ENCODE results near the gene ARRDC3.
"Not testable (repeated sequence)": the region's sequence is repeated elsewhere in the genome, so short reads cannot be mapped to it uniquely, and the experiment has no call there.

ARRDC3 gene

GRCh38 chr5:91409304-91409703 is 26.2 kb upstream of the ARRDC3 start:
- Histone ChIP-seq H3K27ac (ENCODE audit: low read depth, low read length, severe bottlenecking) (no peak overlapping the region), H3K4me1 (ENCODE audit: control insufficient read depth, insufficient read depth, low read length, poor library complexity, severe bottlenecking) (no peaks in the 10 kb centered on the region)
- WGBS, 2 experiments (ENCODE audit: insufficient coverage in 2 of 2): 80 to 100% methylated on average over 1 of the region's 1 CpG

GRCh38 chr5:91408710-91409109 is 25.6 kb upstream of the ARRDC3 start:
- Histone ChIP-seq H3K4me3 (ENCODE audit: extremely low read depth, insufficient read depth, low read length, poor library complexity, severe bottlenecking) (no peak overlapping the region), H3K4me1 (ENCODE audit: control insufficient read depth, insufficient read depth, low read length, poor library complexity, severe bottlenecking) (no peaks in the 10 kb centered on the region), H3K27ac (ENCODE audit: low read depth, low read length, severe bottlenecking) (no peak overlapping the region), H3K9me3 (ENCODE audit: control insufficient read depth, low read length) (no peaks in the 10 kb centered on the region), H3K36me3 (ENCODE audit: control insufficient read depth, insufficient read depth, low read length) (no peaks in the 10 kb centered on the region)

More at GRCh38 chr5:91409304-91409703, 26.2 kb upstream of the ARRDC3 start:
- no peak overlapping the region for H3K4me3 ChIP-seq (ENCODE audit: extremely low read depth, insufficient read depth, low read length, poor library complexity, severe bottlenecking)
- no peaks in the 10 kb centered on the region for H3K9me3 ChIP-seq (ENCODE audit: control insufficient read depth, low read length)
- H3K36me3 ChIP-seq (ENCODE audit: control insufficient read depth, insufficient read depth, low read length): no peaks in the 10 kb centered on the region

- Histone ChIP-seq H3K4me1 (ENCODE audit: control insufficient read depth, insufficient read depth, low read length, poor library complexity, severe bottlenecking) (no peaks in the 10 kb centered on the region), H3K36me3 (ENCODE audit: control insufficient read depth, insufficient read depth, low read length) (no peaks in the 10 kb centered on the region), H3K4me3 (ENCODE audit: extremely low read depth, insufficient read depth, low read length, poor library complexity, severe bottlenecking) (no peak overlapping the region), H3K27ac (ENCODE audit: low read depth, low read length, severe bottlenecking) (no peak overlapping the region), H3K9me3 (ENCODE audit: control insufficient read depth, low read length) (no peaks in the 10 kb centered on the region)
- WGBS, 2 experiments (ENCODE audit: insufficient coverage in 2 of 2): 67 to 82% methylated on average over 1 of the region's 1 CpG
Observed at GRCh38 chr5:91407204-91407603, 24.1 kb upstream of the ARRDC3 start.

GRCh38 chr5:91403438-91403837 is 20.3 kb upstream of the ARRDC3 start:
- Histone ChIP-seq H3K27ac (ENCODE audit: low read depth, low read length, severe bottlenecking) (no peak overlapping the region), H3K9me3 (ENCODE audit: control insufficient read depth, low read length) (no peaks in the 10 kb centered on the region), H3K36me3 (ENCODE audit: control insufficient read depth, insufficient read depth, low read length) (no peaks in the 10 kb centered on the region), H3K4me3 (ENCODE audit: extremely low read depth, insufficient read depth, low read length, poor library complexity, severe bottlenecking) (no peak overlapping the region), H3K4me1 (ENCODE audit: control insufficient read depth, insufficient read depth, low read length, poor library complexity, severe bottlenecking) (no peaks in the 10 kb centered on the region)

GRCh38 chr5:91401175-91401574 is 18.1 kb upstream of the ARRDC3 start:
- Histone ChIP-seq H3K27ac (ENCODE audit: low read depth, low read length, severe bottlenecking) (no peak overlapping the region), H3K4me3 (ENCODE audit: extremely low read depth, insufficient read depth, low read length, poor library complexity, severe bottlenecking) (no peak overlapping the region), H3K4me1 (ENCODE audit: control insufficient read depth, insufficient read depth, low read length, poor library complexity, severe bottlenecking) (no peaks in the 10 kb centered on the region), H3K9me3 (ENCODE audit: control insufficient read depth, low read length) (no peaks in the 10 kb centered on the region), H3K36me3 (ENCODE audit: control insufficient read depth, insufficient read depth, low read length) (no peaks in the 10 kb centered on the region)
- WGBS, 2 experiments (ENCODE audit: insufficient coverage in 2 of 2): 83 to 100% methylated on average over 1 of the region's 2 CpGs

GRCh38 chr5:91397791-91398190 is 14.7 kb upstream of the ARRDC3 start:
- Histone ChIP-seq H3K4me3 (ENCODE audit: extremely low read depth, insufficient read depth, low read length, poor library complexity, severe bottlenecking) (no peak overlapping the region), H3K36me3 (ENCODE audit: control insufficient read depth, insufficient read depth, low read length) (no peaks in the 10 kb centered on the region), H3K4me1 (ENCODE audit: control insufficient read depth, insufficient read depth, low read length, poor library complexity, severe bottlenecking) (no peaks in the 10 kb centered on the region), H3K9me3 (ENCODE audit: control insufficient read depth, low read length) (no peaks in the 10 kb centered on the region), H3K27ac (ENCODE audit: low read depth, low read length, severe bottlenecking) (no peak overlapping the region)

- H3K9me3 ChIP-seq (ENCODE audit: control insufficient read depth, low read length): no peaks in the 10 kb centered on the region
- H3K4me3 ChIP-seq (ENCODE audit: extremely low read depth, insufficient read depth, low read length, poor library complexity, severe bottlenecking): no peak overlapping the region
- H3K4me1 ChIP-seq (ENCODE audit: control insufficient read depth, insufficient read depth, low read length, poor library complexity, severe bottlenecking): no peaks in the 10 kb centered on the region
- no peak overlapping the region for H3K27ac ChIP-seq (ENCODE audit: low read depth, low read length, severe bottlenecking)
- H3K36me3 ChIP-seq (ENCODE audit: control insufficient read depth, insufficient read depth, low read length): no peaks in the 10 kb centered on the region
- WGBS, 2 experiments (ENCODE audit: insufficient coverage in 2 of 2): no CpG with 5 or more reads among the region's 4 CpGs
Observed at GRCh38 chr5:91390268-91390667, 7.2 kb upstream of the ARRDC3 start.

- not testable (repeated sequence) for H3K27ac ChIP-seq (ENCODE audit: low read depth, low read length, severe bottlenecking); H3K4me3 ChIP-seq (ENCODE audit: extremely low read depth, insufficient read depth, low read length, poor library complexity, severe bottlenecking); H3K9me3 ChIP-seq (ENCODE audit: control insufficient read depth, low read length); H3K4me1 ChIP-seq (ENCODE audit: control insufficient read depth, insufficient read depth, low read length, poor library complexity, severe bottlenecking); H3K36me3 ChIP-seq (ENCODE audit: control insufficient read depth, insufficient read depth, low read length)
Observed at GRCh38 chr5:91389555-91389954, 6.4 kb upstream of the ARRDC3 start.

- Histone ChIP-seq H3K9me3 (ENCODE audit: control insufficient read depth, low read length) (no peaks in the 10 kb centered on the region), H3K4me3 (ENCODE audit: extremely low read depth, insufficient read depth, low read length, poor library complexity, severe bottlenecking) (no peak overlapping the region), H3K36me3 (ENCODE audit: control insufficient read depth, insufficient read depth, low read length) (no peaks in the 10 kb centered on the region), H3K4me1 (ENCODE audit: control insufficient read depth, insufficient read depth, low read length, poor library complexity, severe bottlenecking) (no peaks in the 10 kb centered on the region), H3K27ac (ENCODE audit: low read depth, low read length, severe bottlenecking) (no peak overlapping the region)
- 96 to 100% methylated on average over 2 to 3 of the region's 5 CpGs for WGBS, 2 experiments (ENCODE audit: insufficient coverage in 2 of 2)
Observed at GRCh38 chr5:91388362-91388761, 5.2 kb upstream of the ARRDC3 start.

- no peak overlapping the region for H3K4me3 ChIP-seq (ENCODE audit: extremely low read depth, insufficient read depth, low read length, poor library complexity, severe bottlenecking)
- no peak overlapping the region for H3K27ac ChIP-seq (ENCODE audit: low read depth, low read length, severe bottlenecking)
- H3K4me1 ChIP-seq (ENCODE audit: control insufficient read depth, insufficient read depth, low read length, poor library complexity, severe bottlenecking): no peaks in the 10 kb centered on the region
- H3K9me3 ChIP-seq (ENCODE audit: control insufficient read depth, low read length): no peaks in the 10 kb centered on the region
- H3K36me3 ChIP-seq (ENCODE audit: control insufficient read depth, insufficient read depth, low read length): no peaks in the 10 kb centered on the region
- WGBS, 2 experiments (ENCODE audit: insufficient coverage in 2 of 2): 94 to 100% methylated on average over 1 to 2 of the region's 2 CpGs
Observed at GRCh38 chr5:91386120-91386519, 3.0 kb upstream of the ARRDC3 start.

- WGBS, 2 experiments (ENCODE audit: insufficient coverage in 2 of 2): 89 to 97% methylated on average over 10 of the region's 11 CpGs
Observed at GRCh38 chr5:91385596-91385995, 2.5 kb upstream of the ARRDC3 start.

More at GRCh38 chr5:91385596-91385995, 2.5 kb upstream of the ARRDC3 start:
- H3K27ac ChIP-seq (ENCODE audit: low read depth, low read length, severe bottlenecking); H3K9me3 ChIP-seq (ENCODE audit: control insufficient read depth, low read length); H3K4me3 ChIP-seq (ENCODE audit: extremely low read depth, insufficient read depth, low read length, poor library complexity, severe bottlenecking); H3K4me1 ChIP-seq (ENCODE audit: control insufficient read depth, insufficient read depth, low read length, poor library complexity, severe bottlenecking); H3K36me3 ChIP-seq (ENCODE audit: control insufficient read depth, insufficient read depth, low read length): not testable (repeated sequence)
